Activated gamma-delta T cell treated with Interleukin-2 at 50 U/mL for 16 hours (primary cell): ENCODE data around the gene CYS1.
"Not testable (repeated sequence)": the region's sequence is repeated elsewhere in the genome, so short reads cannot be mapped to it uniquely, and the experiment has no call there.

Experiments
- DNase-seq: peaks from one replicate; pipeline ENCODE4 v3.0.0-alpha.2; 2020

The CYS1 gene

DNA sequence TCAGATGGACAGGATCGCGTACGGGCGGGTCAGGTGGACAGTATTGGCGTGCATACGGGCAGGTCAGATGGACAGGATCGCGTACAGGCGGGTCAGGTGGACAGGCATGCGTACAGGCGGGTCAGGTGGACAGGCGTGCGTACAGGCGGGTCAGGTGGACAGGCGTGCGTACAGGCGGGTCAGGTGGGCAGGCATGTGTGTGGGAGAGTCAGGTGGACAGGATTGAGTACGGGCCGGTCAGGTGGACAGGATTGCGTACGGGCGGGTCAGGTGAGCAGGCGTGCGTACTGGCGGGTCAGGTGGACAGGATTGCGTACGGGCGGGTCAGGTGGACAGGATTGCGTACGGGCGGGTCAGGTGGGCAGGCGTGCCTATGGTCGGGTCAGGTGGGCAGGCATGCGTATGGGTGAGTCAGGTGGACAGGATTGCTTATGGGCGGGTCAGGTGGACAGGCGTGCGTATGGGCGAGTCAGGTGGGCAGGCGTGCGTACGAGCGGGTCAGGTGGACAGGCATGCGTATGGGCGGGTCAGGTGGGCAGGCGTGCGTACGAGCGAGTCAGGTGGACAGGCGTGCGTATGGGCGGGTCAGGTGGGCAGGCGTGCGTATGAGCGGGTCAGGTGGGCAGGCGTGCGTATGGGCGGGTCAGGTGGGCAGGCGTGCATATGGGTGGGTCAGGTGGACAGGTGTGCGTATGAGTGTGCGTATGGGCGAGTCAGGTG, 68.4 kb downstream of the CYS1 start:
- not testable (repeated sequence) for DNase-seq

DNA sequence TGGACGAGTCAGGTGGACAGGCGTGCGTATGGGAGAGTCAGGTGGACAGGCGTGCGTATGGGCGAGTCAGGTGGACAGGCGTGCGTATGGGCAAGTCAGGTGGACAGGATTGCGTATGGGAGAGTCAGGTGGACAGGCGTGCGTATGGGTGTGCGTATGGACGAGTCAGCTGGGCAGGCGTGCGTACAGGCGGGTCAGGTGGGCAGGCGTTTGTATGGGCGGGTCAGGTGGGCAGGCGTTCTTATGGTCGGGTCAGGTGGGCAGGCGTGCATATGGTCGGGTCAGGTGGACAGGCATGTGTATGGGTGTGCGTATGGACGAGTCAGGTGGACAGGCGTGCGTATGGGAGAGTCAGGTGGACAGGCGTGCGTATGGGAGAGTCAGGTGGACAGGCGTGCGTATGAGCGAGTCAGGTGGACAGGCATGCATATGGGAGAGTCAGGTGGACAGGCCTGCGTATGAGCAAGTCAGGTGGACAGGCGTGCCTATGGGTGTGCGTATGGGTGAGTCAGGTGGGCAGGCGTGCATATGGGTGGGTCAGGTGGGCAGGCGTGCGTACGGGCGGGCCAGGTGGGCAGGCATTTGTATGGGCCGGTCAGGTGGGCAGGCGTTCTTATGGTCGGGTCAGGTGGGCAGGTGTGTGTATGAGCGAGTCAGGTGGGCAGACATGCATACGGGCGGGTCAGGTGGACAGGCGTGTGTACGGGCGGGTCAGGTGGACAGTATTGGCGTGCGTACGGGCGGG, 69.2 kb downstream of the CYS1 start:
- DNase-seq: not testable (repeated sequence)

DNA sequence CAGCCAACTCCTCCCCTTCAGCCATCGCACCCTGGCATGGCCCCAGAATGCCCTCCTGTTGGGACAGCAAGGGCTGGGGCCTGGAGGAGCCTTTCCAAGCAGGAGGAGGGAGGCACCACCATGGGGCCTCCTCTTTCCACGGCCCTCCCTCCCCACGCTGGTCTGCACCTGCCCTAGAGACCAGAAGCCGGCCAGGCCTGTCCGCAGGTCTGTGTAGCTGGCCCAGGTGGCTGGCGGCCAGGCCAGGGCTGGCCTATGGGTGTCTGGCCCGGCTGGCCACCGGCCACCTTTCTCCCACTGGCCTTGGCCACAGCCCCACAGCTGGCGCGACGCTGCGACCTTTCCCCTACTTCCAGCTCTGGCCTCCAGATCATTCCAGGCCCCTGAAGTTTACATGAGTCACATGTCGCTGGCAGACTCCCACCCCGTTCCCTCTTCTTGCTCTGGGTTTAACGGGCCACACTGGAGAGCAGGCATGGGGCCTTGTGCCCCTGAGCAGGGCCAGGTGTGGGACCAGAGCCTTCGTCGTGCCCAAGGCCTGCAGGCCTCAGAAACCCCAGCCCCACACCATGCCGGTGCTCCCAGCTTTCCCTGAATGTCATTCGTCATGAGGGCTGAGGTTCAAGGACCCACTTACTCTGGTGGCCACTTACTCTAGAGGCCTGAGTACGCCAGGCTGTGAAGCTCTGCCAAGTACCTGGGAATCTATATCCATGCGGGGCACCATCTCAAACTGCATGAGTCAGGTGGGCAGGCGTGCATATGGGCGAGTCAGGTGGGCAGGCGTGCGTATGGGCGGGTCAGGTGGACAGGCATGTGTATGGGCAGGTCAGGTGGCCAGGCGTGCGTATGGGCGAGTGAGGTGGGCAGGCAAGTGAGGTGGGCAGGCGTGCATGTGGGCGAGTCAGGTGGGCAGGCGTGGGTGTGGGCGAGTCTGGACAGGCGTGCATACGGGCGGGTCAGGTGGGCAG, 70.1 kb downstream of the CYS1 start:
- no peak for DNase-seq

DNA sequence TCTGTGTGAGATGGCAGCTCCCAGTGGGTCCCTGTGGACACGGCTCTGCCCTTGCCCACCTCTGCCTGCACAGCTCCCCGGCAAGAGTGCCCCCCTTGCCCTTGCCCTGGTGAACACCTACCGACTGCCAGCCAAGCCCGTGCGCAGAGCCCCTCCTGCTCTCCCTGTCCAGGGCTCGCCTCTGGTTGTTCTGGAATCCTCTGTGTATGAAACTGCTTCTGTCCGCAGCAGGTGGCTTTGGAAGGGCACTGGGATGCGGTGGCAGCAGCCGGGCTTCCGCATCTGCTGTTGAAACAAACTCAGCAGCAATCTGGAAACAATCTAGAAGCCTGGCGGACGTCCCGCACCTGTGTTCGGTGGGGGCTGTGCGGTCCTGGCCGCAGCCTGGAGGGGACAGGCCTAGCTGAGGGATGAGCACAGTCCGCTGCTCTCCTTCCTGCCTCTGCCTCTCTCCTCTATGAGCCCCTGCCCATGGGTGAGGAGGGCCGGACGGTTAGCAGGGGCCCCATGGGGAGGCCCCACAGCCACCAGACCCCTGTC, 70.9 kb downstream of the CYS1 start:
- DNase-seq: no peak

DNA sequence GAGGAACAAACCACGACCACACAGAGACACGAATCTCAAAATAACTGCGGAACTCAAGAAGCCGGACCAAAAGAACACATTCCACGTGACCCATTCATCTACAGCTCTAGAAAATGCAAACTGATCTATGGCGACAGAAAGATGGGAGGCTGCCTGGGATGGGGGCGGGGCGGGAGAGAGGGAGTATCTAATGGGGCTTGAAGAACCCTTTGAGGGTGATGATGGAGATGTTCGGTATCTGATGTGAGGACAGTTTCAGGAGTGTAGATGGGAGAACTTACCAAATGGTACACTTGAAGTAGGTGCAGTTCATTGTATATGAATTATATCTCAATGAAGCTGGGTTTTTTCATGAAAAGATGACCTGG, 71.4 kb downstream of the CYS1 start:
- no peak for DNase-seq

DNA sequence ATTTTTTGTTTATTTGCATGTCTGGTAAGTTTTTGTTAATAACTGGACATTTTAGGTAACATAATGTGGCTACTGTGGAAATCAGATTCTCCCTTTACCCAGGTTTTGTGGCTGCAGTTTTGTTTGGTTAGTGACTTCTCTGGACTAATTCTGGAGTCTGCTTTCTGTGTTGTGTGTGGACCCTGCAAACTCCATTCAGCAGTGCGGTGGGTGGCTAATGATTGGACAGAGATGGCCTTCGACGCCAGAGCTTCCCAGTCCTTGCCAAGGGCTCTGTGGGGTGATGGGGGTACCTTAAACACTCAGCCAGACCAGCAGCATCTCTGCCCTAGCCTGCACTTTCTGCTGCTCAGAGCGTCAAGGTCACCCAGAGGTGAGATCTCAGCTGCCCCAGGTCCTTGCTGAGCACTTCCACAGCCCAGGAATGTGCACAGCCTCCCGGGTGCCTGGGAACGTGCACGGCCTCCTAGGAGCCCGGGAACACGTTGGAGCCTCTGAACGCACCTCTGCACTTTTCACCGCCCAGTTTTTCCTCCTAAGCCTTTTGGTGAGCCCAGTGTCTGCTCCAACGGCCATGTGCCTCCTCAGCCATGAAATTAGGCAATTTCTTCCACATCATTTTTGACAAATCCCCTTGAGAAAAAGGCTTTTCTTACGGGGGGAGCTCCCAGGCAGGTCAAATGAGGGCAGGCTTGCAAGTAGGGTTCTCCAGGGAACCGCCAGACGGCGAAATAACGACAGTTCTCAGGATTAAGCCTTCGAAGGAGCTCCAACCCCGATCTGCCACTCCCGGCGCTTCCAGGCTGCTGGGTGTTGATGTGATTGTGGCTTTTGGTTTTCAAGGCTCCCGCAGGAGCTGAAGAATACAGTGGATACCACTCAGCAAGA, 72.0 kb downstream of the CYS1 start:
- DNase-seq: no peak

DNA sequence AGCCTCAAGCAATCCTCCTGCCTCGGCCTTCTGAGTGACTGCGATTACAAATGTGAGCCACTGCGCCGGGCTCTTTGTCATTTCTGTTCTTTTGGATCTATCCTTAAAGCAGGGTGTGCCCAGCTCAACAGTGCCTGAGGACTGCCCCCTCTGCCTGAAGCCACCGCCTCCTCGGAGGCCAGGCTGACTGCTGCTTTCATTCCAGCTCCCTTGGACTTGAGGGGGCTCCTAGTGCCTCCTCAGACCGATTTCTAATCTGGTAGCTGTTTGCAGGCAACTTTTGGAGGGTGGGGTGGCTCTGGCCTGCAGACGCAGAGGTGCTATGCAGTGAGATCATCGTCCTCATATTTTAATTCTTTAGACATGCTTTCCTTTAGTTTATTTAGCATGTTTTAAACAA, 72.8 kb downstream of the CYS1 start:
- DNase-seq: no peak
